Measurements from ENCODE around the gene NPW. TPM values are rescaled to one million over a fixed set of nuclear protein-coding genes. Genes with fewer than 3 reads are reported as not detected.

Gene NPW
- total RNA-seq, 2 experiments from 2014 or later = 0.85 to 3.7 TPM

GRCh38 chr16:2056077-2056476 is 36.5 kb downstream of the NPW start:
- H4K20me1 ChIP-seq (ENCODE audit: insufficient read depth, low read length) = no peaks in the 10 kb centered on the region
- no peaks in the 10 kb centered on the region for H3K79me2 ChIP-seq (ENCODE audit: insufficient read depth, low read depth, low read length)
- no peak overlapping the region for H3K27ac ChIP-seq (ENCODE audit: low read depth, low read length, poor library complexity, severe bottlenecking)
- CTCF ChIA-PET (ENCODE audit: unreplicated experiment) = interaction anchor here (0.6 kb wide), 1 partner anchor 175 kb away, joined by 3 read pairs; no protein-coding TSS in a partner anchor
- no TSS peak for BruUV-seq (replicated peaks)
- H3K4me3 ChIP-seq (ENCODE audit: low read depth, low read length, poor library complexity, severe bottlenecking) = no peak overlapping the region
- POLR2A ChIA-PET = interaction anchor here (0.6 kb wide), 1 partner anchor 345 kb away, joined by 3 read pairs; no protein-coding TSS in a partner anchor
- DNase-seq (ENCODE audit: low spot score) = no peak
- TF ChIP-seq EZH2phosphoT487 (IDR thresholded peaks at IDR 0.05; ENCODE audit: borderline replicate concordance, low read depth, low read length) = no peak
- peak; percentile 49 for TF ChIP-seq CTCF (conservative IDR thresholded peaks at IDR 0.05; ENCODE audit: low read length)
- H3K36me3 ChIP-seq (ENCODE audit: insufficient read depth, low read length) = peaks cover 49% of the 10 kb centered on the region; the same call in 1 of the 2 replicates
- no peaks in the 10 kb centered on the region for H3K9me3 ChIP-seq (ENCODE audit: low read length)
- no peak overlapping the region for H3K4me2 ChIP-seq (ENCODE audit: low read length)
- intact Hi-C loops (cut with micrococcal nuclease; ENCODE audit: unreplicated experiment) = no loop called here
- H2AFZ ChIP-seq (ENCODE audit: low read length) = no peak overlapping the region
- no peaks in the 10 kb centered on the region for H3K9me2 ChIP-seq (ENCODE audit: insufficient read depth, low read length)
- no peaks in the 10 kb centered on the region for H3K4me1 ChIP-seq (ENCODE audit: insufficient read depth, low read length, poor library complexity, severe bottlenecking)

- no TSS peak for BruUV-seq (replicated peaks)
- no peak for DNase-seq (ENCODE audit: low spot score)
- H3K4me3 ChIP-seq (ENCODE audit: low read depth, low read length, poor library complexity, severe bottlenecking) = no peak overlapping the region
- H3K4me1 ChIP-seq (ENCODE audit: insufficient read depth, low read length, poor library complexity, severe bottlenecking) = no peaks in the 10 kb centered on the region
- no peaks in the 10 kb centered on the region for H4K20me1 ChIP-seq (ENCODE audit: insufficient read depth, low read length)
- H3K9me2 ChIP-seq (ENCODE audit: insufficient read depth, low read length) = no peaks in the 10 kb centered on the region
- no peak for TF ChIP-seq EZH2phosphoT487 (IDR thresholded peaks at IDR 0.05; ENCODE audit: borderline replicate concordance, low read depth, low read length)
- TF ChIP-seq CTCF (conservative IDR thresholded peaks at IDR 0.05; ENCODE audit: low read length) = 0 out of 2 replicates have a peak, but pooled peaks have one; percentile 8
- no peaks in the 10 kb centered on the region for H3K79me2 ChIP-seq (ENCODE audit: insufficient read depth, low read depth, low read length)
- CTCF ChIA-PET (ENCODE audit: unreplicated experiment) = no interaction called here
- H3K4me2 ChIP-seq (ENCODE audit: low read length) = no peak overlapping the region
- intact Hi-C loops (cut with micrococcal nuclease; ENCODE audit: unreplicated experiment) = no loop called here
- no peak overlapping the region for H2AFZ ChIP-seq (ENCODE audit: low read length)
- no peak overlapping the region for H3K27ac ChIP-seq (ENCODE audit: low read depth, low read length, poor library complexity, severe bottlenecking)
- POLR2A ChIA-PET = no interaction called here
- no peaks in the 10 kb centered on the region for H3K9me3 ChIP-seq (ENCODE audit: low read length)
- peaks cover 45% of the 10 kb centered on the region; the same call in 1 of the 2 replicates for H3K36me3 ChIP-seq (ENCODE audit: insufficient read depth, low read length)
Measured at GRCh38 chr16:2056681-2057407, 37.3 kb downstream of the NPW start.

- intact Hi-C loops (cut with micrococcal nuclease; ENCODE audit: unreplicated experiment) = no loop called here
- ChIA-PET POLR2A (interaction anchor here (0.5 kb wide), 1 partner anchor 41 kb away, joined by 3 read pairs; no protein-coding TSS in a partner anchor), CTCF (ENCODE audit: unreplicated experiment) (no interaction called here)
- TF ChIP-seq EZH2phosphoT487 (IDR thresholded peaks at IDR 0.05; ENCODE audit: borderline replicate concordance, low read depth, low read length) (no peak), CTCF (conservative IDR thresholded peaks at IDR 0.05; ENCODE audit: low read length) (no peak)
- Histone ChIP-seq H4K20me1 (ENCODE audit: insufficient read depth, low read length) (no peaks in the 10 kb centered on the region), H3K36me3 (ENCODE audit: insufficient read depth, low read length) (peaks cover 41% of the 10 kb centered on the region; the same call in 1 of the 2 replicates), H3K79me2 (ENCODE audit: insufficient read depth, low read depth, low read length) (no peaks in the 10 kb centered on the region), H3K4me1 (ENCODE audit: insufficient read depth, low read length, poor library complexity, severe bottlenecking) (no peaks in the 10 kb centered on the region), H3K9me3 (ENCODE audit: low read length) (no peaks in the 10 kb centered on the region), H3K27ac (ENCODE audit: low read depth, low read length, poor library complexity, severe bottlenecking) (no peak overlapping the region), H3K9me2 (ENCODE audit: insufficient read depth, low read length) (no peaks in the 10 kb centered on the region), H3K4me2 (ENCODE audit: low read length) (no peak overlapping the region), H2AFZ (ENCODE audit: low read length) (no peak overlapping the region), H3K4me3 (ENCODE audit: low read depth, low read length, poor library complexity, severe bottlenecking) (no peak overlapping the region)
- DNase-seq (ENCODE audit: low spot score) = no peak
- BruUV-seq (replicated peaks) = no TSS peak
Measured at GRCh38 chr16:2057438-2057837, 37.9 kb downstream of the NPW start.

Data from OCI-LY7 (cell line).